ENCODE data around the gene GNAS-AS1.

DNA sequence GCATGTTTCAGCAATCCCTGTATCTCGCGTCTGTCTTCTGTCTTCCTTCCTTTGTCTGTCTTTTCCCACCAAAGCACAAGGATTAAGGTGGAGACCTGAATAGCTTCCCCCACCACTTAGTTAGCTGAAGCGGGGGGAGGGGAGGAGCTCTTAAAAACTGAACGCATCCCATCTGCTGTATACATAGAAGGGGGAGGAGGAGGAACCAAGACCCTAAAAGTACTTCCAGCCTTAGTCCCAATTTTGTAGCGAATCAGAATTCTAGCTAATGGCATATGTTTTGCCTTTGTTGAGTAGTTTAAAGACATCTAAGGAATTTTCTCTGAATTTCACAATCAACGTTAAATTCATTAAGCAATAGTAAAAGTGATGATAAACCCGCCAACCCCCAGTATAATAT is 49.7 kb upstream of the GNAS-AS1 start:
- TF ChIP-seq BHLHE40 (IDR thresholded peaks at IDR 0.05; ENCODE audit: borderline replicate concordance) (no peak), NFRKB (IDR thresholded peaks at IDR 0.05) (no peak), HDGF (IDR thresholded peaks at IDR 0.05; ENCODE audit: borderline replicate concordance) (no peak), FOXK2 (IDR thresholded peaks at IDR 0.05) (no peak), CTBP1 (IDR thresholded peaks at IDR 0.05; ENCODE audit: borderline replicate concordance) (no peak), ZNF384 (IDR thresholded peaks at IDR 0.05) (no peak), SP1 (IDR thresholded peaks at IDR 0.05) (no peak)
